ENCODE measurements around the gene HACE1.

GRCh38 chr6:104753251-104753650, 106.5 kb downstream of the HACE1 start:
- TF ChIP-seq POLR2AphosphoS5 (IDR thresholded peaks at IDR 0.05) = no peak
- no peak for TF ChIP-seq CTCF (IDR thresholded peaks at IDR 0.05)
- no peak for TF ChIP-seq EP300 (IDR thresholded peaks at IDR 0.05)
- TF ChIP-seq POLR2A (IDR thresholded peaks at IDR 0.05) = no peak
